ENCODE results near the gene GAS6.

DNA sequence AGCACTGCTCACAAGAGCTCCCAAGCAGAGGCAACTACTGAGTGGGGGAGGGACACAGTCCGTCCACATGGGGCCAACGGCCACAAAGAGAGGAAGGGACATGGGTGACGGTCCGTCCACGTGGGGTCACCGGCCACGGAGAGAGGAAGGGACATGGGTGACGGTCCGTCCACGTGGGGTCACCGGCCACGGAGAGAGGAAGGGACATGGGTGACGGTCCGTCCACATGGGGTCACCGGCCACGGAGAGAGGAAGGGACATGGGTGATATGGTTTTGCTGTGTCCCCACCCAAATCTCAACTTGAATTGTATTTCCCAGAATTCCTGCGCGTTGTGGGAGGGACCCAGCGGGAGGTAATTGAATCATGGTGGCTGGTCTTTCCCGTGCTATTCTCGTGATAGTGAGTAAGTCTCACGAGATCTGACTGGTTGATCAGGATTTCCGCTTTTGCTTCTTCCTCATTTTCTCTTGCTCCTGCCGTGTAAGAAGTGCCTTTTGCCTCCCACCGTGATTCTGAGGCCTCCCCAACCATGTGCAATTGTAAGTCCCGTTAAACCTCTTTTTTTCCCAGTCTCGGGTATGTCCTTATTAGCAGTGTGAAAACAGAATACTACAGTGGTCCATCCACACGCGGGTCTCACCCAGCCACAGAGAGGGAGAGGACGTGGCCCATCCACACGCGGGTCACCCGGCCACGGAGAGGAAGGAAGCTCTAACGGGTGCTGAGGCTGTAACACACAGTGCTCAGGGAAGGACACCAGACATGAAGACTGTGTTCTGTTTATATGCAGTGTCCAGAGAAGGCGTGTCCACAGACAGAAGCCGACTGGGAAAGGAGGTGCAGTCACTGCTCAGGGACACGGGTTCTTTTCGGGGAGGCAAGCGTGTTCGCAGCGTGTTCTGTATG, 48.5 kb downstream of the GAS6 start:
- TF ChIP-seq SIN3A (IDR thresholded peaks at IDR 0.05; ENCODE audit: borderline replicate concordance, insufficient read depth, low read depth, low read length) = no peak
- TF ChIP-seq, protein P1, sequence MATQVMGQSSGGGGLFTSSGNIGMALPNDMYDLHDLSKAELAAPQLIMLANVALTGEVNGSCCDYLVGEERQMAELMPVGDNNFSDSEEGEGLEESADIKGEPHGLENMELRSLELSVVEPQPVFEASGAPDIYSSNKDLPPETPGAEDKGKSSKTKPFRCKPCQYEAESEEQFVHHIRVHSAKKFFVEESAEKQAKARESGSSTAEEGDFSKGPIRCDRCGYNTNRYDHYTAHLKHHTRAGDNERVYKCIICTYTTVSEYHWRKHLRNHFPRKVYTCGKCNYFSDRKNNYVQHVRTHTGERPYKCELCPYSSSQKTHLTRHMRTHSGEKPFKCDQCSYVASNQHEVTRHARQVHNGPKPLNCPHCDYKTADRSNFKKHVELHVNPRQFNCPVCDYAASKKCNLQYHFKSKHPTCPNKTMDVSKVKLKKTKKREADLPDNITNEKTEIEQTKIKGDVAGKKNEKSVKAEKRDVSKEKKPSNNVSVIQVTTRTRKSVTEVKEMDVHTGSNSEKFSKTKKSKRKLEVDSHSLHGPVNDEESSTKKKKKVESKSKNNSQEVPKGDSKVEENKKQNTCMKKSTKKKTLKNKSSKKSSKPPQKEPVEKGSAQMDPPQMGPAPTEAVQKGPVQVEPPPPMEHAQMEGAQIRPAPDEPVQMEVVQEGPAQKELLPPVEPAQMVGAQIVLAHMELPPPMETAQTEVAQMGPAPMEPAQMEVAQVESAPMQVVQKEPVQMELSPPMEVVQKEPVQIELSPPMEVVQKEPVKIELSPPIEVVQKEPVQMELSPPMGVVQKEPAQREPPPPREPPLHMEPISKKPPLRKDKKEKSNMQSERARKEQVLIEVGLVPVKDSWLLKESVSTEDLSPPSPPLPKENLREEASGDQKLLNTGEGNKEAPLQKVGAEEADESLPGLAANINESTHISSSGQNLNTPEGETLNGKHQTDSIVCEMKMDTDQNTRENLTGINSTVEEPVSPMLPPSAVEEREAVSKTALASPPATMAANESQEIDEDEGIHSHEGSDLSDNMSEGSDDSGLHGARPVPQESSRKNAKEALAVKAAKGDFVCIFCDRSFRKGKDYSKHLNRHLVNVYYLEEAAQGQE (IDR thresholded peaks at IDR 0.05; ENCODE audit: insufficient read depth in 1 of 2, low read depth in 2 of 2, low read length in 1 of 2) = no peak
